ENCODE data around the gene CEACAM1.
A peak's percentile ranks its signal among the peaks of the same experiment; 100 is the strongest.
"Not testable (repeated sequence)": the region's sequence is repeated elsewhere in the genome, so short reads cannot be mapped to it uniquely, and the experiment has no call there.

The CEACAM1 gene

DNA sequence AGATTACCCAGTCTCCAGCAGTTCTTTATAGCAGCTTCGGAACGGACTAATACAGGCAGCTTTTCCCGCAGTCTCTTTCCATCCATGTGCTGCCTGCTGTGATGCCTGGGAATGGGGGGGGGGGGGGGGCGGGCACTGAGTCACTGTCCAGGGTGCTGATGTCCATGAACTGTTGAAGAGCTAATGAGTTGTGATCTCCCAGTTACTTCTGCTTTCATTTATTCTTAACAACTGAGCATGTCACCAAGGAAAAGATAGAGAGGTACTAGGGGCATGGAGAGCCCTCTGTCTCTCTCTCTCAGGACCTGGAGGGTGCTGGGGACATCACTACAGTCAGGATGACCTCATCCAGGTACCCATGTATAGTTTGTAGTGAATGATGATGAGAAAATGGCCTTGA, 20.3 kb upstream of the CEACAM1 start:
- no peak for DNase-seq (ENCODE audit: low read depth in 3 of 3)

DNA sequence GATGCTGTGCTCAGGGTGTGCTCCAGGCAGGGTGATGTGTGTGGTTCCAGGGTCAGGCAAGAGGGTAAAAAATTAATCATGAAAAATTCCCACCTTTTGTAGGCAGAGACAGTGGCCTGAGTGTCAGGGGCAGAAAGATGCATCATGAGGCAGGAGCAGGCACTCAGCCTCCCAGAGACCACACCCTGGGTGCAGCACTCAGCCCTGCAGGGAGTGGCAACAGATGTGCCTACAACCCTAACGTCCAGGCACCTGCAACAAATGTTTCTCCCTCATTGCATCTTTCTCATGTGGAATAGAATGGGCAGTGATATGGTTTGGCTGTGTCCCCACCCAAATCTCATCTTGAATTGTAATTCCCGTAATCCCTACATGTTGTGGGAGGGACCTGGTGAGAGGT, 19.6 kb upstream of the CEACAM1 start:
- no peak for DNase-seq (ENCODE audit: low read depth in 3 of 3)

GRCh38 chr19:42546831-42547500, 18.7 kb upstream of the CEACAM1 start:
- no peak for DNase-seq (ENCODE audit: low read depth in 3 of 3)

- DNase-seq (ENCODE audit: low read depth in 3 of 3), result no peak
Observed at GRCh38 chr19:42544146-42544545, 15.9 kb upstream of the CEACAM1 start.

DNA sequence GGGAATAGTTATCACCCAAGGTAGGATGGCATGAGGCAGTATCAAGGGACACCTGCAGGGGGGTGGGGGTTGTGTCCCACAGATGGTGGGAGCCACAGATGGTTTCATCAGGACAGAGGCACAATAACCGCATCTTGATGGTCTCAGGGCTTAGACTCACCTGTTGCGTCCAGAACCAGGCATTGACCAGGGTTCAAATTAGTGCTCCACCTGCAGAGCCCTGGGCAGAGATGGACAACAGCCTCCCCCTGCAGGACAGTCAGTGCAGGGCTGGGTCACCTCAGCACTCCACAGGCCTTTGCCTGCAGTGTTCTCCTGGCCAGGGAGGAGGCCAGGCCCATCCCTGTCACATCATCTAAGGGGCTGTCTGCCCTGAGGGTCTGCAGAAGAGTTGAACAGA, 14.5 kb upstream of the CEACAM1 start:
- DNase-seq (ENCODE audit: low read depth in 3 of 3), result no peak

- no peak for DNase-seq (ENCODE audit: low read depth in 3 of 3)
Observed at GRCh38 chr19:42540071-42540553, 11.8 kb upstream of the CEACAM1 start.

- DNase-seq (ENCODE audit: low read depth in 3 of 3), result no peak
Observed at GRCh38 chr19:42538841-42539709, 10.8 kb upstream of the CEACAM1 start.

DNA sequence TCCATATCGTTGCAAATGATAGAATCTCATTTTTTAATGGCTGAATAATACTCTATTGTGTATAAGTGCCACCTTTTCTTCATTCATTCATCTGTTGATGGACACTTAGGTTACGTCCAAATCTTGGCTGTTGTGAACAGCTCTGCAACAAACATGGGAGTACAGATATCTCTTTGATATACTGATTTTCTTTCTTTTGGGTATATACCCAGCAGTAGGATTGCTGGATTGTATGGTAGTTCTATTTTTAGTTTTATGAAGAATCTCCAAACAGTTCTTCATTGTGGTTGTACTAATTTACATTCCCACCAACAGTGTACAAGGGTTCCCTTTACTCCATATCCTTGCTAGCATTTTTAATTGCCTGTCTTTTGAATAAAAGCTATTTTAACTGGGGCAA, 7.0 kb upstream of the CEACAM1 start:
- not testable (repeated sequence) for DNase-seq (ENCODE audit: low read depth in 3 of 3)

DNA sequence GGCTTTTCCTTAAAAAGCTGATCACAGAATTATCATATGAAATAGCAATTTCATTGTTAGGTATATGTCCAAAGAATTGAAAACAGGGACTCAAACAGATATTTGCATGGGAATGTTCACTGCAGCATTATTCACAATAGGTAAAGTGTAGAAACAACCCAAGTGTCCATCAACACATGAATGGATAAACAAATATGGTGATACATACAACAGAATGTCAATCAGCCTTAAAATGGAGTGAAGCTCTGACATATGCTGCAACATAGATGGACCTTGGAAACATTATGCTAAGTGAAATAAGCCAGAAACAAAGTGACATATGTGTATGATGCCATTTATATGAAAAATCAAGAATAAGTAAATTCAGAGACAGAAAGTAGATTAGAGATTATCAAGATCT, 6.1 kb upstream of the CEACAM1 start:
- DNase-seq (ENCODE audit: low read depth in 3 of 3), result no peak

- DNase-seq (ENCODE audit: low read depth in 3 of 3), result no peak
Observed at GRCh38 chr19:42532891-42533290, 4.6 kb upstream of the CEACAM1 start.

GRCh38 chr19:42531313-42531712, 3.0 kb upstream of the CEACAM1 start:
- no peak for DNase-seq (ENCODE audit: low read depth in 3 of 3)

- DNase-seq (ENCODE audit: low read depth in 3 of 3), result peak; percentile 30 to 59 (median 47)
Observed at GRCh38 chr19:42529248-42529764, 1.0 kb upstream of the CEACAM1 start.

GRCh38 chr19:42524943-42525342, 3.3 kb downstream of the CEACAM1 start:
- no peak for DNase-seq (ENCODE audit: low read depth in 3 of 3)

- no peak for DNase-seq (ENCODE audit: low read depth in 3 of 3)
Observed at GRCh38 chr19:42524250-42524649, 4.0 kb downstream of the CEACAM1 start.

GRCh38 chr19:42522262-42522661, 6.0 kb downstream of the CEACAM1 start:
- not testable (repeated sequence) for DNase-seq (ENCODE audit: low read depth in 3 of 3)

DNA sequence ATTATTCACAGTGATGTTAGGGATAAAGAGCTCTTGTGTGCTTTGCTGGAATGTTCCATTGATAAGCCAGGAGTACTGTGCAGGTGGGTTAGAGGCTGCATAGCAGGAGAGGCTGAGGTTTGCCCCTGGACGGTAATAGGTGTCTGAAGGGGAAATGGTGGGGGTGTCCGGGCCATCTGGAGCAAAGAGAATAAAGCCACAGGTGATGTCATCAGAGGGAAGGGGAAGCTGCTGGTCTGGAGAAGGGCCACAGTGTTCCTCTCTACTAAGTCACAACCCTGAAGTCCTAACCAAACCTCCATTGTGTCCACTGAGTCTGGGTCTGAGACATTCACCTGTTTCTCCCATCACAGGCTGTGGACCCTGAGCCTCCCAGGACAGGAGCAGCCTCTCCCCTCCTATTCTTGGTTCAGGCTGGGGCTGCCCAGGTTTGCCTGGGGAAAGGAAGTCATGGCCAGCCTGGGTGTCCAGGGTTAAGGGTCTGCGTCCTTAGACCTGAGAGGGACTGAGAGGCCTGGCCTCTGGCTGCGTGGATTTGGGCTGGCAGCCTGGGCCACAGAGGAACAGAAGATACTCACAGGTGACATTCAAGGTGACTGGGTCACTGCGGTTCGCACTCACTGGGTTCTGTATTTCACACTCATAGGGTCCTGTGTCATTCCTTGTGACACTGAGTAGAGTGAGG, 6.8 kb downstream of the CEACAM1 start:
- no peak for DNase-seq (ENCODE audit: low read depth in 3 of 3)

GRCh38 chr19:42519108-42519507, 9.2 kb downstream of the CEACAM1 start:
- DNase-seq (ENCODE audit: low read depth in 3 of 3), result no peak

- no peak for DNase-seq (ENCODE audit: low read depth in 3 of 3)
Observed at GRCh38 chr19:42516771-42517170, 11.5 kb downstream of the CEACAM1 start.

GRCh38 chr19:42515241-42515832, 12.9 kb downstream of the CEACAM1 start:
- no peak for DNase-seq (ENCODE audit: low read depth in 3 of 3)

DNA sequence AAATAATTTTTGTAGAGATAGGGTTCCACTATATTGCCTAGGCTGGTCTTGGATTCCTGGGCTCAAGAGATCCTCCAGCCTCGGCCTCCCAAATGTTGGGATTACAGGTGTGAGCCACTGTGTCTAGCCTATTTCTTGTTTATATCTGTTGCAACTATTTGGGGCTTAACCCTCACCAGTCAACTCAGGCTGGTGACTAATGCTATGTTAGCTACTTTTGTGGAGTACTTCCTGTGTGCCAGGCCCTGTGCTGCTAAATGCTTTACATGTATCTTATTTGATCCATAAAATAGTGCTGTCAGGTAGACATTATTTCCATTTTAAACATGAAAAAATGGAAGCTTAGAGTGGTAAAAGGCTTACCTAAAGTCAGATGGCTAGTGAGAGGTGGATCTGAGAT, 13.8 kb downstream of the CEACAM1 start:
- DNase-seq (ENCODE audit: low read depth in 3 of 3), result no peak

DNA sequence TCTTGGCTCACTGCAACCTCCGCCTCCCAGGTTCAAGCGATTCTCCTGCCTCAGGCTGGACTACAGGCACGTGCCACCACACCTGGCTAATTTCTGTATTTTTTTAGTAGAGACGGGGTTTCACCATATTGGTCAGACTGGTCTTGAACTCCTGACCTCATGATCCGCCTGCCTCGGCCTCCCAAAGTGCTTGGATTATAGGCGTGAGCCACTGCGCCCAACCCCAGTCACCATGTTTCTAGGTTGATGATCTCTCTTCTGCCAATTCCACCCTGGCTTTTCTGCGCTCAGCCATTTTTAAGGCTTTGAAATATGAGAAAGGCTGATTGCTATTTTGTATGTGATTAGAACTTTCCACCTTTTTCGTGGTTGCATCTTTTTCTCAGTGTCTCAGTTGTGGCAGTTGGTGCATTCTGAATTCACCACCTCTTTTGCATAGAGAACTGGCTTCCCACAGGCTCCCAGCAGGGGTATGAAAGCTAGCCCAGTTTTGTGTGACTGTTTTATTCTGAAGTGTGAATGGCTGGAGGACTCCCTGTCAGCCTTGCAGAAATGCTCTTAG, 15.5 kb downstream of the CEACAM1 start:
- no peak for DNase-seq (ENCODE audit: low read depth in 3 of 3)

Measured in stimulated activated CD4-positive, alpha-beta T cell treated with anti-CD3 and anti-CD28 coated beads, TNF-alpha, amount 100 ng/mL, for 24 hours (primary cell).